HepG2 (cell line): ENCODE results near the gene TRAF3. TPM values are rescaled to one million over a fixed set of nuclear protein-coding genes. Genes with fewer than 3 reads are reported as not detected.

Source experiments
- ELF3 ChIP-seq: IDR thresholded peaks from 2 replicates; pipeline ENCODE4 v1.6.1; 2016; ENCODE audit warnings: missing genetic modification reagents, missing compliant biosample characterization
- KAT8 ChIP-seq: IDR thresholded peaks from 2 replicates; pipeline ENCODE4 v1.6.1; 2016; ENCODE audit warnings: missing genetic modification reagents, missing compliant biosample characterization
- KLF12 ChIP-seq: sonication (generic); formaldehyde crosslinking; IDR thresholded peaks from 2 replicates; pipeline ENCODE4 v1.4.0; 2020; ENCODE audit warnings: missing genetic modification reagents, borderline replicate concordance
- NCOA1 ChIP-seq: sonication (generic); formaldehyde crosslinking; IDR thresholded peaks from 2 replicates; pipeline ENCODE4 v1.9.0; 2021; ENCODE audit warnings: missing genetic modification reagents
- PHF20 ChIP-seq: sonication (generic); formaldehyde crosslinking; IDR thresholded peaks from 2 replicates; pipeline ENCODE4 v1.5.0; 2020; ENCODE audit warnings: mild to moderate bottlenecking, missing genetic modification reagents
- SKI ChIP-seq: fragments of 450-650 bp; IDR thresholded peaks from one replicate; pipeline ENCODE4 v1.6.1; 2018; ENCODE audit warnings: mild to moderate bottlenecking; ENCODE audit not compliant: partially characterized antibody
- SMYD3 ChIP-seq: sonication (generic); formaldehyde crosslinking; IDR thresholded peaks from 2 replicates; pipeline ENCODE4 v1.8.1; 2023; ENCODE audit warnings: mild to moderate bottlenecking, missing genetic modification reagents
- SNAPC2 ChIP-seq: sonication (generic); formaldehyde crosslinking; IDR thresholded peaks from 2 replicates; pipeline ENCODE4 v1.8.1; 2022; ENCODE audit warnings: mild to moderate bottlenecking, missing genetic modification reagents
- SOX13 ChIP-seq, 3 experiments: fragments of 450-650 bp in 1 of 3; sonication (generic) in 1 of 3; formaldehyde crosslinking in 1 of 3; IDR thresholded peaks in 2 of 3; conservative IDR thresholded peaks in 1 of 3; 2 replicates each; pipeline versions ENCODE4 v1.5.0 to v1.6.1; 2016 to 2020; ENCODE audit warnings: antibody characterized with exemption in 1 of 3, mild to moderate bottlenecking in 1 of 3, missing compliant biosample characterization in 1 of 3, missing genetic modification reagents in 1 of 3, moderate library complexity in 1 of 3
- TAF1 ChIP-seq: sonication (generic); formaldehyde crosslinking; IDR thresholded peaks from 2 replicates; pipeline ENCODE4 v1.4.0; 2020; ENCODE audit warnings: missing genetic modification reagents
- TARDBP ChIP-seq: sonication (generic); formaldehyde crosslinking; IDR thresholded peaks from 2 replicates; pipeline ENCODE4 v1.8.0; 2022; ENCODE audit warnings: mild to moderate bottlenecking, missing genetic modification reagents
- U2AF1 ChIP-seq: fragments of 200-400 bp; formaldehyde crosslinking; optimal IDR thresholded peaks from 2 replicates; pipeline ENCODE3; 2017; ENCODE audit warnings: mild to moderate bottlenecking, low read depth, low read length
- ZBTB42 ChIP-seq: sonication (generic); formaldehyde crosslinking; IDR thresholded peaks from 2 replicates; pipeline ENCODE4 v1.5.0; 2020; ENCODE audit warnings: mild to moderate bottlenecking, missing genetic modification reagents
- ZNF124 ChIP-seq: sonication (generic); formaldehyde crosslinking; IDR thresholded peaks from 2 replicates; pipeline ENCODE4 v1.4.0; 2020; ENCODE audit warnings: missing genetic modification reagents
- ZNF160 ChIP-seq: sonication (generic); formaldehyde crosslinking; IDR thresholded peaks from 2 replicates; pipeline ENCODE4 v1.8.0; 2022; ENCODE audit warnings: mild to moderate bottlenecking, inconsistent platforms, missing genetic modification reagents
- ZNF253 ChIP-seq: sonication (generic); formaldehyde crosslinking; IDR thresholded peaks from 2 replicates; pipeline ENCODE4 v1.8.0; 2022; ENCODE audit warnings: mild to moderate bottlenecking, missing genetic modification reagents, borderline replicate concordance
- ZNF329 ChIP-seq: sonication (generic); formaldehyde crosslinking; IDR thresholded peaks from 2 replicates; pipeline ENCODE4 v1.9.0; 2021; ENCODE audit warnings: low read depth, mild to moderate bottlenecking, missing genetic modification reagents
- ZNF333 ChIP-seq: sonication (generic); formaldehyde crosslinking; IDR thresholded peaks from 2 replicates; pipeline ENCODE4 v1.4.0; 2020; ENCODE audit warnings: mild to moderate bottlenecking, missing genetic modification reagents, borderline replicate concordance
- ZNF547 ChIP-seq: sonication (generic); formaldehyde crosslinking; IDR thresholded peaks from 2 replicates; pipeline ENCODE4 v1.5.1; 2020; ENCODE audit warnings: mild to moderate bottlenecking, missing genetic modification reagents
- polyA plus RNA-seq, 8 experiments: library from polyadenylated mRNA; depleted of rRNA in 3 of 8; stranded (reverse) in 7 of 8; unstranded in 1 of 8; fragments of >200 nt; fragmentation: Illumina TruSeq in 4 of 8; extraction: Trizol in 4 of 8; gene quantifications; 2 replicates each; pipeline versions ENCODE4 v1.2.1 to v1.2.3, GENCODE V29; 2011 to 2016; ENCODE audit warnings: low read depth in 4 of 8, missing spikeins in 1 of 8, mixed read lengths in 1 of 8; ENCODE audit not compliant: insufficient read depth in 1 of 8
- total RNA-seq, 5 experiments: library from RNA; depleted of rRNA; stranded (reverse); fragments of >200 nt; fragmentation: Illumina TruSeq; extraction: Trizol; gene quantifications; 2 replicates each; pipeline ENCODE4 v1.2.3, GENCODE V29; 2016; ENCODE audit warnings: low read depth in 1 of 5
- TF ChIP-seq, protein P1 (sequence below): sonication (generic); formaldehyde crosslinking; IDR thresholded peaks from 2 replicates; pipeline ENCODE4 v1.4.0; 2020; ENCODE audit warnings: mild to moderate bottlenecking, missing genetic modification reagents
- TF ChIP-seq, protein P2 (sequence below): sonication (generic); formaldehyde crosslinking; conservative IDR thresholded peaks from 2 replicates; pipeline ENCODE4 v1.4.0; 2020; ENCODE audit warnings: missing genetic modification reagents
- TF ChIP-seq, protein P3 (sequence below): sonication (generic); formaldehyde crosslinking; IDR thresholded peaks from 2 replicates; pipeline ENCODE4 v1.4.0; 2020; ENCODE audit warnings: mild to moderate bottlenecking, missing genetic modification reagents

Gene TRAF3
- total and polyA plus RNA-seq, 2 of the 13 experiments (the other 11 are each of a cell fraction or from before 2014, with no cell fraction given), result 6.9 to 12.2 TPM

DNA sequence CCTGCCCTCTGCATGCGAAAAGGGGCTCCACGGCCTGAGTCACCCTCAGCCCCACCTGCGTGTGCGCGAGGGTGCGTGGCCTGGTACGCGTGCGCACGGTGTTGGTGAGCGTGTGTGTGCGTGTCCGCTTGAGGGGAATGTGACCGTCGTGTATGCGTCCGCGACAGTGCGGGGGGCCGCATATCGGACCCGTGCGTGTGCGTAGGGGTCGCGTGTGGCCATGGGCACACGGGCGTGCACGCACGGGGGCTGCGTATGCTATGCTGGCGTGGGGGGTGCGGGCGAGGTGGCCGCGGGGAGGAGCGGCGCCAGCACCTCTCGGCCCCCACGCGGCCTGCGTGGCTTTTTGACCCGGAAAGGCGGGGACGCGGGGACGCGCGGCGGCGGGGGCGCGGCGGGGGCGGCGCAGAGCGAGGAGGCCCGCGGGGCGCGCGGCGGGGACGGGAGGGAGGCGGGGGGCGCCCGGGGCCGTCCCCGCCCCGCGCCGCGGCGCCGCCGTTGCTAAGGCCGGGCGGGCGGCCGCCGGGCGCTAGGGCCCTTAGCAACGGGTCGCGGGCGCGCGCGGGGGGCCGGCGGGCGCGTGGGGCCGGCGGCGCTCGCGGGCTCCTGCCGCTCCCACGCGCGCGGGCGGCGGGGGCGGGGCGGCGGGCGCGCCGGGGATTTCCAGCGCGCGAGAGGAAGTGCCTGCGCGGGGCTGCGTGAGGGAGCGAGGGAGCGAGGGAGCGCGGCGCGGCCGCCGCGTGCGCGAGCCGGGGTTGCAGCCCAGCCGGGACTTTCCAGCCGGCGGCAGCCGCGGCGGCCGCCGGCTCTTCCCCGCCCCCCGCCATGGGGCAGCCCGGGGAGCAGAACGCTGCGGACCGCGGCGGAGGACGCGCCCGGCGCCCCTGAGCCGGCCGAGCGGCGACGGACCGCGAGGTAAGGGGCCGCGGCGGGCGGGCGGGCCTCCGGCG is at the start of gene TRAF3 (continued):
- TF ChIP-seq ZNF333 (CRISPR knock-in tag) (0 out of 2 replicates have a peak, but pooled peaks have one; percentile 75), ZBTB42 (no peak), TARDBP (CRISPR knock-in tag) (no peak), ZNF253 (CRISPR knock-in tag) (peak; percentile 62; the same call in 1 of the 2 replicates), SNAPC2 (CRISPR knock-in tag) (no peak), KAT8 (CRISPR knock-in tag) (no peak), PHF20 (CRISPR knock-in tag) (no peak), ELF3 (CRISPR knock-in tag) (no peak), ZNF124 (CRISPR knock-in tag) (no peak), ZNF160 (no peak), KLF12 (CRISPR knock-in tag) (no peak), TAF1 (CRISPR knock-in tag) (no peak), SKI (peak; percentile 17), ZNF547 (CRISPR knock-in tag) (peak; percentile 30; the same call in 1 of the 2 replicates), SOX13 (IDR thresholded peaks at IDR 0.05) (no peak), SOX13 (CRISPR knock-in tag; conservative IDR thresholded peaks at IDR 0.05 in 1 of 2, IDR thresholded peaks at IDR 0.05 in 1 of 2) (no peak), NCOA1 (CRISPR knock-in tag) (no peak), U2AF1 (no peak), SMYD3 (no peak), ZNF329 (CRISPR knock-in tag) (no peak)
- TF ChIP-seq, protein P1, sequence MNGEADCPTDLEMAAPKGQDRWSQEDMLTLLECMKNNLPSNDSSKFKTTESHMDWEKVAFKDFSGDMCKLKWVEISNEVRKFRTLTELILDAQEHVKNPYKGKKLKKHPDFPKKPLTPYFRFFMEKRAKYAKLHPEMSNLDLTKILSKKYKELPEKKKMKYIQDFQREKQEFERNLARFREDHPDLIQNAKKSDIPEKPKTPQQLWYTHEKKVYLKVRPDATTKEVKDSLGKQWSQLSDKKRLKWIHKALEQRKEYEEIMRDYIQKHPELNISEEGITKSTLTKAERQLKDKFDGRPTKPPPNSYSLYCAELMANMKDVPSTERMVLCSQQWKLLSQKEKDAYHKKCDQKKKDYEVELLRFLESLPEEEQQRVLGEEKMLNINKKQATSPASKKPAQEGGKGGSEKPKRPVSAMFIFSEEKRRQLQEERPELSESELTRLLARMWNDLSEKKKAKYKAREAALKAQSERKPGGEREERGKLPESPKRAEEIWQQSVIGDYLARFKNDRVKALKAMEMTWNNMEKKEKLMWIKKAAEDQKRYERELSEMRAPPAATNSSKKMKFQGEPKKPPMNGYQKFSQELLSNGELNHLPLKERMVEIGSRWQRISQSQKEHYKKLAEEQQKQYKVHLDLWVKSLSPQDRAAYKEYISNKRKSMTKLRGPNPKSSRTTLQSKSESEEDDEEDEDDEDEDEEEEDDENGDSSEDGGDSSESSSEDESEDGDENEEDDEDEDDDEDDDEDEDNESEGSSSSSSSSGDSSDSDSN (CRISPR knock-in tag), result peak; percentile 21; the same call in 1 of the 2 replicates
- TF ChIP-seq, protein P2, sequence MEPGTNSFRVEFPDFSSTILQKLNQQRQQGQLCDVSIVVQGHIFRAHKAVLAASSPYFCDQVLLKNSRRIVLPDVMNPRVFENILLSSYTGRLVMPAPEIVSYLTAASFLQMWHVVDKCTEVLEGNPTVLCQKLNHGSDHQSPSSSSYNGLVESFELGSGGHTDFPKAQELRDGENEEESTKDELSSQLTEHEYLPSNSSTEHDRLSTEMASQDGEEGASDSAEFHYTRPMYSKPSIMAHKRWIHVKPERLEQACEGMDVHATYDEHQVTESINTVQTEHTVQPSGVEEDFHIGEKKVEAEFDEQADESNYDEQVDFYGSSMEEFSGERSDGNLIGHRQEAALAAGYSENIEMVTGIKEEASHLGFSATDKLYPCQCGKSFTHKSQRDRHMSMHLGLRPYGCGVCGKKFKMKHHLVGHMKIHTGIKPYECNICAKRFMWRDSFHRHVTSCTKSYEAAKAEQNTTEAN, result no peak
- TF ChIP-seq, protein P3, sequence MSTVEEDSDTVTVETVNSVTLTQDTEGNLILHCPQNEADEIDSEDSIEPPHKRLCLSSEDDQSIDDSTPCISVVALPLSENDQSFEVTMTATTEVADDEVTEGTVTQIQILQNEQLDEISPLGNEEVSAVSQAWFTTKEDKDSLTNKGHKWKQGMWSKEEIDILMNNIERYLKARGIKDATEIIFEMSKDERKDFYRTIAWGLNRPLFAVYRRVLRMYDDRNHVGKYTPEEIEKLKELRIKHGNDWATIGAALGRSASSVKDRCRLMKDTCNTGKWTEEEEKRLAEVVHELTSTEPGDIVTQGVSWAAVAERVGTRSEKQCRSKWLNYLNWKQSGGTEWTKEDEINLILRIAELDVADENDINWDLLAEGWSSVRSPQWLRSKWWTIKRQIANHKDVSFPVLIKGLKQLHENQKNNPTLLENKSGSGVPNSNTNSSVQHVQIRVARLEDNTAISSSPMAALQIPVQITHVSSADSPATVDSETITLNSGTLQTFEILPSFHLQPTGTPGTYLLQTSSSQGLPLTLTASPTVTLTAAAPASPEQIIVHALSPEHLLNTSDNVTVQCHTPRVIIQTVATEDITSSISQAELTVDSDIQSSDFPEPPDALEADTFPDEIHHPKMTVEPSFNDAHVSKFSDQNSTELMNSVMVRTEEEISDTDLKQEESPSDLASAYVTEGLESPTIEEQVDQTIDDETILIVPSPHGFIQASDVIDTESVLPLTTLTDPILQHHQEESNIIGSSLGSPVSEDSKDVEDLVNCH (CRISPR knock-in tag), result no peak
